ENCODE measurements around the gene JAKMIP1.

- TF ChIP-seq POLR2A (IDR thresholded peaks at IDR 0.05) (no peak), CTCF (IDR thresholded peaks at IDR 0.05) (no peak), EP300 (IDR thresholded peaks at IDR 0.05) (no peak)
Observed at GRCh38 chr4:6104541-6105130, 95.7 kb downstream of the JAKMIP1 start.
